ENCODE measurements around the gene VTA1. TPM values are rescaled to one million over a fixed set of nuclear protein-coding genes. Genes with fewer than 3 reads are reported as not detected.
A peak's percentile ranks its signal among the peaks of the same experiment; 100 is the strongest.
"Not testable (repeated sequence)": the region's sequence is repeated elsewhere in the genome, so short reads cannot be mapped to it uniquely, and the experiment has no call there.

The VTA1 gene
- total and polyA plus RNA-seq, 2 experiments from 2014 or later, result 108 to 130 TPM

DNA sequence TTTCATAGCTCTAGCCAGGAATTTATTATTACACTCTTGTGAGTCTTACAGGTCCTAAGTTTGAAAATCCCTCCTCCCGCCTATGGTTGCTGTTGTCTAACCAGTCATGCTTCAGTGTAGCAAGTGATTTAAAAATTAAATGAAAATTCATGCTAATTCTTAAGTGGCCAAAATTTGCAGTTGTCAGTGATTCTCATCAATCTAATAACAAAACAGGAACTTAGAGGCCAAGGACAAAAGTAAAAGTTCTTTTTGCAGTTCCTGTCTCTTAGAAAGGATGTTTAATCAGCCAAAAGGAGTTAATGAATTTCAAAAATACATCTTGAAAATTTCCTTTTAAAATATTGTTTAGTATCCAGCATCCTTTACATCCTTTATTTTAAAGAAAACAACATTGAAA lies 36.3 kb downstream of the VTA1 start:
- Histone ChIP-seq H3K27ac (no peak overlapping the region), H2AFZ (no peak overlapping the region), H3K36me3 (ENCODE audit: low read depth) (peaks cover 16% of the 10 kb centered on the region; the same call in 1 of the 2 replicates), H4K20me1 (ENCODE audit: insufficient read depth) (no peaks in the 10 kb centered on the region), H3K9me3 (ENCODE audit: low read depth) (no peaks in the 10 kb centered on the region), H3K4me2 (ENCODE audit: unreplicated experiment) (no peak overlapping the region), H3K9me2 (ENCODE audit: insufficient read depth) (no peaks in the 10 kb centered on the region), H3F3A (ENCODE audit: insufficient read depth) (no peaks in the 10 kb centered on the region), H3K9ac (no peak overlapping the region), H3K4me1 (ENCODE audit: insufficient read depth) (no peaks in the 10 kb centered on the region), H3K79me2 (ENCODE audit: insufficient read depth) (peaks cover 23% of the 10 kb centered on the region), H3K27me3 (replicated peaks; ENCODE audit: insufficient read depth) (no peaks in the 10 kb centered on the region), H3K4me3 (no peak overlapping the region)
- no peak for DNase-seq
- in situ Hi-C loops (cut with MboI), result no loop called here
- TF ChIP-seq EZH2phosphoT487 (IDR thresholded peaks at IDR 0.05; ENCODE audit: insufficient read depth, low read depth) (no peak), EZH2 (IDR thresholded peaks at IDR 0.05; ENCODE audit: insufficient read depth, poor library complexity, severe bottlenecking) (no peak)
- WGBS, 2 experiments (ENCODE audit: low coverage in 1 of 2, low lambda C conversion rate in 2 of 2, missing lambda C conversion rate in 2 of 2), result 95 to 100% methylated on average over 1 of the region's 1 CpG

DNA sequence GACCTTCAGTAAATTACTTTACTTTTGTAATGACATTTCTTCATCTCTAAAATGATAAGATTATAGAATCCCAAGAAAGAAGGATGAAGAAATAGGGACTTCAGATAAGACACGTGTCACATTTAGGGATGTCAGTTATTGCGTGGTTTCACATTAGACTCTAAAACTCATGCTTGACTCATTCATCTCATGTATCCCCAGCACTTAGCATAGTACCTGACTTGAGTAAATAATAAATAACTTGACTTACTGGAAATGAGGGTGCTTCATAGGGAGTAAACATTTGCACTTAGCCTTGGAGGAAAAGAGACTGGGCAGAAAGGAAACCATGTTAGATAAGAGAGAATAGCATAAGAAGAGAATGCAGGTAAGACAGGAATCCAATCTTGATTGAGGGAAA lies 37.2 kb downstream of the VTA1 start:
- 99 to 100% methylated on average over 2 of the region's 2 CpGs for WGBS, 2 experiments (ENCODE audit: low coverage in 1 of 2, low lambda C conversion rate in 2 of 2, missing lambda C conversion rate in 2 of 2)
- in situ Hi-C loops (cut with MboI), result no loop called here
- Histone ChIP-seq H3K27ac (no peak overlapping the region), H3K9me3 (ENCODE audit: low read depth) (no peaks in the 10 kb centered on the region), H3K9ac (no peak overlapping the region), H4K20me1 (ENCODE audit: insufficient read depth) (no peaks in the 10 kb centered on the region), H2AFZ (no peak overlapping the region), H3K4me1 (ENCODE audit: insufficient read depth) (no peaks in the 10 kb centered on the region), H3K4me2 (ENCODE audit: unreplicated experiment) (no peak overlapping the region), H3K4me3 (no peak overlapping the region), H3K36me3 (ENCODE audit: low read depth) (peaks cover 13% of the 10 kb centered on the region; the same call in 1 of the 2 replicates), H3K9me2 (ENCODE audit: insufficient read depth) (no peaks in the 10 kb centered on the region), H3F3A (ENCODE audit: insufficient read depth) (no peaks in the 10 kb centered on the region), H3K79me2 (ENCODE audit: insufficient read depth) (peaks cover 23% of the 10 kb centered on the region), H3K27me3 (replicated peaks; ENCODE audit: insufficient read depth) (no peaks in the 10 kb centered on the region)
- no peak for DNase-seq
- TF ChIP-seq EZH2 (IDR thresholded peaks at IDR 0.05; ENCODE audit: insufficient read depth, poor library complexity, severe bottlenecking) (no peak), EZH2phosphoT487 (IDR thresholded peaks at IDR 0.05; ENCODE audit: insufficient read depth, low read depth) (no peak)

DNA sequence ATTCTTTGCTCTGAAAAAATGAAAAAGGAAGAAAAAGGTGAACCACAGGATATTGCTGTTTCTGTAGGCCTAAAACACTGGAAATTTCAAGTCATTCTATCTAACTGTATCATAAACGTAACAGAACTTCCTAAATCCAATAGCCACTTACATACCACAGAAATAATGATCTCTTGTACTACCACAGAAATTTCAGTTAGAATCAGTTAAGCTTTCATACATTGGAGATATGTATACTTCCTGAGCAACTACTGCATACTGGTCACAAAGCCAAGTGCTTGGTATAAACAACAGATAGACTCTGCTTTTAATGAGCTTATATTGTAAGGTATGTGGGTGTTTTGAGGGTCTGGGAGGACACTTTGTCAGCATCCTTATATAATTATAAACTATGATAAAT lies 38.6 kb downstream of the VTA1 start:
- no peak for DNase-seq
- H3K27ac ChIP-seq, result no peak overlapping the region
- in situ Hi-C loops (cut with MboI), result no loop called here
- TF ChIP-seq EZH2phosphoT487 (IDR thresholded peaks at IDR 0.05; ENCODE audit: insufficient read depth, low read depth) (no peak), EZH2 (IDR thresholded peaks at IDR 0.05; ENCODE audit: insufficient read depth, poor library complexity, severe bottlenecking) (no peak)
- H3K27me3 ChIP-seq (replicated peaks; ENCODE audit: insufficient read depth), result no peaks in the 10 kb centered on the region
- no peaks in the 10 kb centered on the region for H3K9me3 ChIP-seq (ENCODE audit: low read depth)
- no peaks in the 10 kb centered on the region for H3K9me2 ChIP-seq (ENCODE audit: insufficient read depth)
- no peak overlapping the region for H3K4me3 ChIP-seq
- no peaks in the 10 kb centered on the region for H3F3A ChIP-seq (ENCODE audit: insufficient read depth)
- H3K4me1 ChIP-seq (ENCODE audit: insufficient read depth), result no peaks in the 10 kb centered on the region
- no peak overlapping the region for H3K4me2 ChIP-seq (ENCODE audit: unreplicated experiment)
- H2AFZ ChIP-seq, result no peak overlapping the region
- no peak overlapping the region for H3K9ac ChIP-seq
- WGBS, 2 experiments (ENCODE audit: low coverage in 1 of 2, low lambda C conversion rate in 2 of 2, missing lambda C conversion rate in 2 of 2), result 100% methylated on average over 1 of the region's 1 CpG
- H3K36me3 ChIP-seq (ENCODE audit: low read depth), result peaks cover 13% of the 10 kb centered on the region; the same call in 1 of the 2 replicates
- H4K20me1 ChIP-seq (ENCODE audit: insufficient read depth), result no peaks in the 10 kb centered on the region
- H3K79me2 ChIP-seq (ENCODE audit: insufficient read depth), result peaks cover 27% of the 10 kb centered on the region

- no peak overlapping the region for H3K27ac ChIP-seq
- H3K79me2 ChIP-seq (ENCODE audit: insufficient read depth), result peaks cover 32% of the 10 kb centered on the region
- no peaks in the 10 kb centered on the region for H3K9me2 ChIP-seq (ENCODE audit: insufficient read depth)
- no peak overlapping the region for H3K4me3 ChIP-seq
- DNase-seq, result peak; percentile 7
- H3K4me1 ChIP-seq (ENCODE audit: insufficient read depth), result no peaks in the 10 kb centered on the region
- WGBS, 2 experiments (ENCODE audit: low coverage in 1 of 2, low lambda C conversion rate in 2 of 2, missing lambda C conversion rate in 2 of 2), result 92 to 95% methylated on average over 1 of the region's 1 CpG
- H2AFZ ChIP-seq, result no peak overlapping the region
- no peaks in the 10 kb centered on the region for H3F3A ChIP-seq (ENCODE audit: insufficient read depth)
- TF ChIP-seq EZH2 (IDR thresholded peaks at IDR 0.05; ENCODE audit: insufficient read depth, poor library complexity, severe bottlenecking), result no peak
- no peak for TF ChIP-seq EZH2phosphoT487 (IDR thresholded peaks at IDR 0.05; ENCODE audit: insufficient read depth, low read depth)
- in situ Hi-C loops (cut with MboI), result no loop called here
- no peak overlapping the region for H3K4me2 ChIP-seq (ENCODE audit: unreplicated experiment)
- no peaks in the 10 kb centered on the region; the same call in 1 of the 2 replicates for H4K20me1 ChIP-seq (ENCODE audit: insufficient read depth)
- no peak overlapping the region for H3K9ac ChIP-seq
- H3K27me3 ChIP-seq (replicated peaks; ENCODE audit: insufficient read depth), result no peaks in the 10 kb centered on the region
- H3K36me3 ChIP-seq (ENCODE audit: low read depth), result peaks cover 17% of the 10 kb centered on the region
- H3K9me3 ChIP-seq (ENCODE audit: low read depth), result no peaks in the 10 kb centered on the region
These were observed 40.1 kb downstream of the VTA1 start for GRCh38 chr6:142187209-142187608.

DNA sequence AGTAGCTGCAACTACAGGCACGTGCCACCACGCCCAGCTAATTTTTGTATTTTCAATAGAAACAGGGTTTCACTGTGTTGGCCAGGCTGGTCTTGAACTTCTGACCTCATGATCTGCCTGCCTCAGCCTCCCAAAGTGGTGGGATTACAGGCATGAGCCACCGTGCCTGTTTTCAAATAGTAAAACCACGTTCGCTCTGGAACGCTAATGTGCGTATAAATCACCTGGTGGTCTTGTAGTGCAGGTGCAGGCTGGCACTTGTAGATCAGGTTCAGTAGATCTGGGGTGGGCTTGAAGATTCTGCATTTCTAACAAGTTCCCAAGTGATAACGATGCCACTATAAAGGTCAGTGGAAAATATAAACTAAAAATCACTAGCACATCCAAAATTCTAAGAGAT lies 41.3 kb downstream of the VTA1 start:
- H3K4me1 ChIP-seq (ENCODE audit: insufficient read depth); in situ Hi-C loops (cut with MboI); H2AFZ ChIP-seq; H3K4me2 ChIP-seq (ENCODE audit: unreplicated experiment); H3K9me2 ChIP-seq (ENCODE audit: insufficient read depth); H4K20me1 ChIP-seq (ENCODE audit: insufficient read depth); DNase-seq; H3F3A ChIP-seq (ENCODE audit: insufficient read depth); H3K9me3 ChIP-seq (ENCODE audit: low read depth); H3K4me3 ChIP-seq; H3K27me3 ChIP-seq (replicated peaks; ENCODE audit: insufficient read depth); H3K27ac ChIP-seq; H3K36me3 ChIP-seq (ENCODE audit: low read depth); H3K9ac ChIP-seq: not testable (repeated sequence)
- H3K79me2 ChIP-seq (ENCODE audit: insufficient read depth), result peaks cover 43% of the 10 kb centered on the region
- WGBS, 2 experiments (ENCODE audit: low coverage in 1 of 2, low lambda C conversion rate in 2 of 2, missing lambda C conversion rate in 2 of 2), result 97 to 98% methylated on average over 8 of the region's 8 CpGs
